ENCODE data around the gene GCN1.
"Not testable (repeated sequence)": the region's sequence is repeated elsewhere in the genome, so short reads cannot be mapped to it uniquely, and the experiment has no call there.

GCN1 gene

GRCh38 chr12:120197542-120197887, 3.0 kb upstream of the GCN1 start:
- no peaks in the 10 kb centered on the region for H3K27me3 ChIP-seq (ENCODE audit: insufficient read depth, low read depth)
- H3K9ac ChIP-seq: no peak overlapping the region; the same call in 1 of the 2 replicates
- peaks cover 57% of the 10 kb centered on the region for H3K4me1 ChIP-seq (ENCODE audit: low read depth, poor library complexity, severe bottlenecking)
- TF ChIP-seq CTCF (conservative IDR thresholded peaks at IDR 0.05; ENCODE audit: low read depth, low read length): no peak
- H3K36me3 ChIP-seq (ENCODE audit: insufficient read depth): 0 out of 2 replicates have a peak, but pooled peaks cover 3% of the 10 kb centered on the region
- no peak overlapping the region for H3K4me3 ChIP-seq (IDR thresholded peaks at IDR 0.05; ENCODE audit: insufficient read depth, low read depth, low read length)
- H3K79me2 ChIP-seq (ENCODE audit: insufficient read depth, low read depth): peaks cover 65% of the 10 kb centered on the region
- peaks cover 3% of the 10 kb centered on the region; the same call in 1 of the 2 replicates for H4K20me1 ChIP-seq (ENCODE audit: insufficient read depth)
- no peak overlapping the region for H2AFZ ChIP-seq (ENCODE audit: low read depth)
- H3K4me2 ChIP-seq: peak overlapping the region; percentile 92
- H3K27ac ChIP-seq: peak overlapping the region; percentile 94; the same call in 1 of the 2 replicates

- H3K4me2 ChIP-seq: peak overlapping the region; percentile 92
- H3K4me3 ChIP-seq (IDR thresholded peaks at IDR 0.05; ENCODE audit: insufficient read depth, low read depth, low read length); H2AFZ ChIP-seq (ENCODE audit: low read depth); H3K36me3 ChIP-seq (ENCODE audit: insufficient read depth); H4K20me1 ChIP-seq (ENCODE audit: insufficient read depth); H3K9ac ChIP-seq; H3K27me3 ChIP-seq (ENCODE audit: insufficient read depth, low read depth): not testable (repeated sequence)
- peak overlapping the region; percentile 94; the same call in 1 of the 2 replicates for H3K27ac ChIP-seq
- peaks cover 70% of the 10 kb centered on the region for H3K79me2 ChIP-seq (ENCODE audit: insufficient read depth, low read depth)
- H3K4me1 ChIP-seq (ENCODE audit: low read depth, poor library complexity, severe bottlenecking): peaks cover 62% of the 10 kb centered on the region
Measured at GRCh38 chr12:120196817-120197541, 2.5 kb upstream of the GCN1 start.

- H3K4me1 ChIP-seq (ENCODE audit: low read depth, poor library complexity, severe bottlenecking): peaks cover 69% of the 10 kb centered on the region
- H4K20me1 ChIP-seq (ENCODE audit: insufficient read depth): peaks cover 3% of the 10 kb centered on the region; the same call in 1 of the 2 replicates
- H2AFZ ChIP-seq (ENCODE audit: low read depth): no peak overlapping the region
- H3K79me2 ChIP-seq (ENCODE audit: insufficient read depth, low read depth): peaks cover 77% of the 10 kb centered on the region
- H3K27me3 ChIP-seq (ENCODE audit: insufficient read depth, low read depth): no peaks in the 10 kb centered on the region
- peak overlapping the region; percentile 94; the same call in 1 of the 2 replicates for H3K27ac ChIP-seq
- peak overlapping the region; percentile 27; the same call in 1 of the 2 replicates for H3K9ac ChIP-seq
- 0 out of 2 replicates have a peak, but pooled peaks cover 3% of the 10 kb centered on the region for H3K36me3 ChIP-seq (ENCODE audit: insufficient read depth)
- peak overlapping the region; percentile 87; the same call in 1 of the 2 replicates for H3K4me2 ChIP-seq
- TF ChIP-seq CTCF (conservative IDR thresholded peaks at IDR 0.05; ENCODE audit: low read depth, low read length): no peak
- H3K4me3 ChIP-seq (IDR thresholded peaks at IDR 0.05; ENCODE audit: insufficient read depth, low read depth, low read length): no peak overlapping the region
Measured at GRCh38 chr12:120196363-120196762, 1.8 kb upstream of the GCN1 start.

GRCh38 chr12:120194226-120194533, 335 bp downstream of the GCN1 start:
- peaks cover 75% of the 10 kb centered on the region for H3K4me1 ChIP-seq (ENCODE audit: low read depth, poor library complexity, severe bottlenecking)
- H3K36me3 ChIP-seq (ENCODE audit: insufficient read depth): 0 out of 2 replicates have a peak, but pooled peaks cover 3% of the 10 kb centered on the region
- no peaks in the 10 kb centered on the region for H3K27me3 ChIP-seq (ENCODE audit: insufficient read depth, low read depth)
- H4K20me1 ChIP-seq (ENCODE audit: insufficient read depth): no peaks in the 10 kb centered on the region; the same call in 1 of the 2 replicates
- H3K27ac ChIP-seq: peak overlapping the region; percentile 94
- no peak overlapping the region for H3K4me3 ChIP-seq (IDR thresholded peaks at IDR 0.05; ENCODE audit: insufficient read depth, low read depth, low read length)
- H2AFZ ChIP-seq (ENCODE audit: low read depth): peak overlapping the region; percentile 44; the same call in 1 of the 2 replicates
- H3K4me2 ChIP-seq: peak overlapping the region; percentile 87
- no peak for TF ChIP-seq CTCF (conservative IDR thresholded peaks at IDR 0.05; ENCODE audit: low read depth, low read length)
- H3K79me2 ChIP-seq (ENCODE audit: insufficient read depth, low read depth): peaks cover 79% of the 10 kb centered on the region
- H3K9ac ChIP-seq: peak overlapping the region; percentile 90

- not testable (repeated sequence) for H4K20me1 ChIP-seq (ENCODE audit: insufficient read depth)
- H3K4me1 ChIP-seq (ENCODE audit: low read depth, poor library complexity, severe bottlenecking): peaks cover 66% of the 10 kb centered on the region
- peak overlapping the region; percentile 94; the same call in 1 of the 2 replicates for H3K27ac ChIP-seq
Measured at GRCh38 chr12:120193286-120193685, 1.2 kb downstream of the GCN1 start.

More at GRCh38 chr12:120193286-120193685, 1.2 kb downstream of the GCN1 start:
- H2AFZ ChIP-seq (ENCODE audit: low read depth); H3K4me3 ChIP-seq (IDR thresholded peaks at IDR 0.05; ENCODE audit: insufficient read depth, low read depth, low read length); H3K36me3 ChIP-seq (ENCODE audit: insufficient read depth); H3K27me3 ChIP-seq (ENCODE audit: insufficient read depth, low read depth): not testable (repeated sequence)
- Histone ChIP-seq H3K9ac (peak overlapping the region; percentile 90; the same call in 1 of the 2 replicates), H3K4me2 (peak overlapping the region; percentile 87), H3K79me2 (ENCODE audit: insufficient read depth, low read depth) (peaks cover 78% of the 10 kb centered on the region)

Data from KMS-11 (cell line).